D721Med (cell line): ENCODE results near the gene ATP8B3.

Experiments
- DNase-seq: peaks from one replicate; pipeline ENCODE4 v3.0.0; 2011; ENCODE audit warnings: low spot score; ENCODE audit not compliant: insufficient read length
- FAIRE-seq: peaks from 2 replicates; lab custom pipeline; 2011; peaks lifted over from hg19 to GRCh38; lab: Jason Lieb, UNC
- TF ChIP-seq, protein P1 (sequence below): IDR thresholded peaks from 2 replicates; pipeline ENCODE4 v1.5.1; 2012; ENCODE audit warnings: mild to moderate bottlenecking, control low read depth; ENCODE audit not compliant: insufficient read depth; ENCODE audit errors: missing control alignments

ATP8B3 gene, protein sequence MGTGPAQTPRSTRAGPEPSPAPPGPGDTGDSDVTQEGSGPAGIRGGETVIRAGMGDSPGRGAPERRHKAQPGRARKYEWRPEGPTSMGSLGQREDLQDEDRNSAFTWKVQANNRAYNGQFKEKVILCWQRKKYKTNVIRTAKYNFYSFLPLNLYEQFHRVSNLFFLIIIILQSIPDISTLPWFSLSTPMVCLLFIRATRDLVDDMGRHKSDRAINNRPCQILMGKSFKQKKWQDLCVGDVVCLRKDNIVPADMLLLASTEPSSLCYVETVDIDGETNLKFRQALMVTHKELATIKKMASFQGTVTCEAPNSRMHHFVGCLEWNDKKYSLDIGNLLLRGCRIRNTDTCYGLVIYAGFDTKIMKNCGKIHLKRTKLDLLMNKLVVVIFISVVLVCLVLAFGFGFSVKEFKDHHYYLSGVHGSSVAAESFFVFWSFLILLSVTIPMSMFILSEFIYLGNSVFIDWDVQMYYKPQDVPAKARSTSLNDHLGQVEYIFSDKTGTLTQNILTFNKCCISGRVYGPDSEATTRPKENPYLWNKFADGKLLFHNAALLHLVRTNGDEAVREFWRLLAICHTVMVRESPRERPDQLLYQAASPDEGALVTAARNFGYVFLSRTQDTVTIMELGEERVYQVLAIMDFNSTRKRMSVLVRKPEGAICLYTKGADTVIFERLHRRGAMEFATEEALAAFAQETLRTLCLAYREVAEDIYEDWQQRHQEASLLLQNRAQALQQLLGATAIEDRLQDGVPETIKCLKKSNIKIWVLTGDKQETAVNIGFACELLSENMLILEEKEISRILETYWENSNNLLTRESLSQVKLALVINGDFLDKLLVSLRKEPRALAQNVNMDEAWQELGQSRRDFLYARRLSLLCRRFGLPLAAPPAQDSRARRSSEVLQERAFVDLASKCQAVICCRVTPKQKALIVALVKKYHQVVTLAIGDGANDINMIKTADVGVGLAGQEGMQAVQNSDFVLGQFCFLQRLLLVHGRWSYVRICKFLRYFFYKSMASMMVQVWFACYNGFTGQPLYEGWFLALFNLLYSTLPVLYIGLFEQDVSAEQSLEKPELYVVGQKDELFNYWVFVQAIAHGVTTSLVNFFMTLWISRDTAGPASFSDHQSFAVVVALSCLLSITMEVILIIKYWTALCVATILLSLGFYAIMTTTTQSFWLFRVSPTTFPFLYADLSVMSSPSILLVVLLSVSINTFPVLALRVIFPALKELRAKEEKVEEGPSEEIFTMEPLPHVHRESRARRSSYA (N-terminal part only)

DNA sequence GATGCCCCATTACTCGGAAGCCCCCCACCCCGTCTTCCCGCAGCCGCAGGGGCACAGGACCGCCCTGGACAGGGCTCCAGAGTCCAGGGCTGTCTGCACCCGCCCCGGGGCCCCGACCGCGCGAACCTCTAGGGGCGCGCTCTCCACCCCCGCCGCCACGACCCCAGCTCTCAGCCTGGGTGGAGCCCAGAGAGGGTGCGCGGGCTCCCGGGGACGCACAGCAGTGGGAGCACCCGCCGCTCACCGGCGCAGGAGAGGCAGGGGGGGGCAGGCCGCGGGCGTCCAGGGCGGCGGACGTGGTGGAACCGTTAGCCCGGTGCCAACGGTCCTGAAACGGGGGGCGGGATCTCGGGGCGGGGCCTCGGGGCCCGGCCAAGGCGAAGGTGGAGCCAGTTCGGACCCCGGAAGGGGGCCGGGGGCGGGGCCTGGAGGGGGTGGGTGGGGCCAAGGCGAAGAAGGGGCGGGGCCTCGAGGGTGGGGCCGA lies at the start of gene ATP8B3:
TSS of gene ATP8B3 (minus strand) at position 335 of the 484 bp plus-strand sequence. CDS start 540 bp downstream, outside the sequence.
- FAIRE-seq (no peak), DNase-seq (peak; percentile 97)
- TF ChIP-seq, protein P1, sequence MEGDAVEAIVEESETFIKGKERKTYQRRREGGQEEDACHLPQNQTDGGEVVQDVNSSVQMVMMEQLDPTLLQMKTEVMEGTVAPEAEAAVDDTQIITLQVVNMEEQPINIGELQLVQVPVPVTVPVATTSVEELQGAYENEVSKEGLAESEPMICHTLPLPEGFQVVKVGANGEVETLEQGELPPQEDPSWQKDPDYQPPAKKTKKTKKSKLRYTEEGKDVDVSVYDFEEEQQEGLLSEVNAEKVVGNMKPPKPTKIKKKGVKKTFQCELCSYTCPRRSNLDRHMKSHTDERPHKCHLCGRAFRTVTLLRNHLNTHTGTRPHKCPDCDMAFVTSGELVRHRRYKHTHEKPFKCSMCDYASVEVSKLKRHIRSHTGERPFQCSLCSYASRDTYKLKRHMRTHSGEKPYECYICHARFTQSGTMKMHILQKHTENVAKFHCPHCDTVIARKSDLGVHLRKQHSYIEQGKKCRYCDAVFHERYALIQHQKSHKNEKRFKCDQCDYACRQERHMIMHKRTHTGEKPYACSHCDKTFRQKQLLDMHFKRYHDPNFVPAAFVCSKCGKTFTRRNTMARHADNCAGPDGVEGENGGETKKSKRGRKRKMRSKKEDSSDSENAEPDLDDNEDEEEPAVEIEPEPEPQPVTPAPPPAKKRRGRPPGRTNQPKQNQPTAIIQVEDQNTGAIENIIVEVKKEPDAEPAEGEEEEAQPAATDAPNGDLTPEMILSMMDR: no peak

DNA sequence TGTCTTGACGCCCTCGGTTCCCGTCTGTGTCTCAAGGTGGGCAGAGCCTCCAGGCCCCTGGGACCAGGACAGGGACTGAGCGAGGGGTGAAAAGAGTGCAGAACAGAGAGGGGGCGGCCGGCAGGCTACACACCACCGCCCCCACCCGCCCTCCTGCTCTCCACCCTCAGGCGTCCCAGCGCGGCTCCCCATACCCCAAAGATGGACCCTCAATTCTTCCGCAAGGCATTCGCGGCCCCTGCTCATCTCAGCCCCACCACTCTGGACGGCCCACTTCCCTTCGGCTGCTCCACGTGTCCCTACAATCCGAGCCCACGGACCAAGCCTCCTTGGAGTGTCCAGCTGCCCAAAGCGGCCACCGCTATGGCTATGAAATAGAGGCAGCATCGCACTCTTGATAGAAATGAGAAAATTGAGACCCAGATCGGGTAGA lies 49.5 kb upstream of the ATP8B3 start:
- FAIRE-seq (no peak), DNase-seq (no peak)
- TF ChIP-seq, protein P1: no peak

DNA sequence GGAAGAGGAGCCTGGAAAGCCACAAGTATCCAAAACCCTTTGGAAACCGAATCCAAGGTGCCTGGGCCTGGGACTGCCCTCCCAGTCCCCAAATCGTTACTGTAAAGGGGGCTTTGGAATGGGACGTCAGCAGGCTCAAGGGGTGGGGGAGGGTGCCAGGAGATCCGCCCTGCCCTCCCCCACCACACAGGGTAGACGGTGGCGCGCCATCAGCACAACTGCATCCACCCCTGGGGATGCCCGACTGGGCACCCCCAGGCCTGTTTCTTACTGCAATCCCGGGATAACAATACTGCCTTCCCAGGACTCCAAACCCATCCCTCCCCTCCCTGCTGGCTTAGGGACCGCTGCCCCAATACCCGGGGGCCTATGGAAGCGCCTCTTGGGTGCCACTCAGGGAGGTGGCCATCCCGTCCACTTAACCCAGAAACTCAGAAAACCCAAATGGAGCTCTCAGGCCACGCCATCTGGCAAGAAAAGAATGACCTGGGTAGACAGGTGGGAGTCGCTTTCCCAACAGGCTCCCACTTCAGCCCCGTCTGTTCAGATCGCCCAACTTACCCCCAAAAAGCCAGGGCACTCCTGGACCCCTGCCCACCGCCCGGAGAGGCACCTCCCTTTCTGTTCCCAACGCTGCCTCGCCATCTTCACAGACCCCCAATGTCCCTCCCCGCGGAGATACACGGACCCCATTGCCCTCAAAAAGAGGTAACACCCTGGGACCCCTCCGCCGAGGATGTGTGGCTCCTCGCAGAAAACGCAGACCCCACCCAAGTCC lies 48.9 kb upstream of the ATP8B3 start:
- DNase-seq: no peak
- FAIRE-seq: no peak
- TF ChIP-seq, protein P1: no peak

DNA sequence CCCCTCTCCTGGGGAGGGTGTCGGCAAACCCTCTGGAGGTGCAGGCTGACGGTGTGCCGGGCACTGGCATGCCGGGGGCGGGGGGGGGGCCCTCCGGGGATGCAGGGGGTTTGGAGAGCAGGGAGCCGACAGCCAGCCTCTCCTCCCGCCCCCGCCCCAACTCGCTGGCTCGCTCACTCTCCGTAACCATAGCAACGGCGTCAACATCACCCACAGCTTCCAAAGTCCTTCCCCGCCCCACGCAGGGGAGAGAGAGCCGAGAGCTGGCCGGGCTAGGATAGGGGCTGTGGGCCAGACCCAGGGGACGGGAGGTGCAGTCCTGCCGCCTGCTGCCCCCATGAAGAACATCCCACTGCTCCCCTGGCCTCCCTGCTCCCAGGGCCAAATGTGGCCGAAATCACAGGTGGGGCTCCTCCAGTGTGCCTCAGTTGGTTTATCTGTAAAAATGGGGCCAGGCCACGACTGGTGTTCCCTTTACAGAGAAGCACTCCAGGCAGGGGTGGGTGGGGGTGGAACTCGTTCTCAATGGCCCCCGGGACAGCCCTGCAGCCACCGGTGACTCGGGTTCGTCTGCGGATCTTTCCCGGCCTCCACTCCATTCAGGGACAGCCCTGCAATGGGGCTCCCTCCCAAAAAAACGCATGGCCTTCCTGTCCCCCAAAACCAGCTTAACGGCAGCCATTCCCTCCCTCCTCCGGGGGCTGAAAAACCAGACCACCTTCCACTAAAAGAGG lies 48.1 kb upstream of the ATP8B3 start:
- TF ChIP-seq, protein P1: no peak
- DNase-seq (peak; percentile 69), FAIRE-seq (no peak)

DNA sequence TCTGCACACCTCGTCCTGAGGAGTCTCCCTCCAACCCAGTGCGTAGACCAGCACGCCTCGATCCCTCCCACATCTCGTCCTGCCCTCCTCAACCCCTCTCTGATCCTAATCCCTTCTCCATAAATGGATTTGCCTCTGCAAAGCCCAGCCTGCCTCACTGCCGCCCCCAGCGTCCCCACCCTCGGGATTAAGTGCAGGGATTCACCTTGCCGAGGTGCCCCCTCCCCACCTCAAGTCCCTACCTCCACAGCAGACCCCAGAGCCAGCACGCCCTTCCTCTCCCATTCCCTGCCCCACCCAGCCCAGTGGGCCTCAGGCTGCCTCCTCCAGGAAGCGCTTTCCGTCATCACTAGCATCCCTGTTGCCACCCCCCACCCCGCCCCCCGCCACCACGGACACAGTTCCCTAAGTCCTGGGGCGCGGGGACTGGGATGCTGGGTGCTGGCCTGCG lies 47.3 kb upstream of the ATP8B3 start:
- DNase-seq: peak; percentile 93
- TF ChIP-seq, protein P1: peak; percentile 19
- no peak for FAIRE-seq
